Stimulated activated CD4-positive, alpha-beta T cell treated with anti-CD3 and anti-CD28 coated beads, Interleukin-1b, Interleukin-23, amount 100 ng/mL, for 48 hours (primary cell): ENCODE data around the gene ERAL1.
A peak's percentile ranks its signal among the peaks of the same experiment; 100 is the strongest.
"Not testable (repeated sequence)": the region's sequence is repeated elsewhere in the genome, so short reads cannot be mapped to it uniquely, and the experiment has no call there.

Experiments
- DNase-seq: peaks from one replicate; pipeline ENCODE4 v3.0.0-alpha.2; 2020

ERAL1 gene

GRCh38 chr17:28854457-28855335, at the start of gene ERAL1:
TSS of gene ERAL1 (plus strand) at chr17:28855016. CDS start at chr17:28855035, 19 bp downstream.
- peak; percentile 86 for DNase-seq

- DNase-seq = no peak
Observed at GRCh38 chr17:28807925-28808634, 46.7 kb upstream of the ERAL1 start.

- DNase-seq = no peak
Observed at GRCh38 chr17:28810437-28810836, 44.4 kb upstream of the ERAL1 start.

GRCh38 chr17:28811651-28812090, 43.1 kb upstream of the ERAL1 start:
- DNase-seq = no peak

GRCh38 chr17:28812091-28812747, 42.6 kb upstream of the ERAL1 start:
- DNase-seq = peak; percentile 97

GRCh38 chr17:28812748-28813377, 42.0 kb upstream of the ERAL1 start:
- DNase-seq = no peak

- no peak for DNase-seq
Observed at GRCh38 chr17:28816540-28816939, 38.3 kb upstream of the ERAL1 start.

- DNase-seq = no peak
Observed at GRCh38 chr17:28818819-28819221, 36.0 kb upstream of the ERAL1 start.

GRCh38 chr17:28819582-28819981, 35.2 kb upstream of the ERAL1 start:
- no peak for DNase-seq

GRCh38 chr17:28827672-28828071, 27.1 kb upstream of the ERAL1 start:
- DNase-seq = no peak

- no peak for DNase-seq
Observed at GRCh38 chr17:28828294-28829040, 26.3 kb upstream of the ERAL1 start.

- no peak for DNase-seq
Observed at GRCh38 chr17:28834420-28834819, 20.4 kb upstream of the ERAL1 start.

- DNase-seq = not testable (repeated sequence)
Observed at GRCh38 chr17:28836541-28836940, 18.3 kb upstream of the ERAL1 start.

- no peak for DNase-seq
Observed at GRCh38 chr17:28839221-28839620, 15.6 kb upstream of the ERAL1 start.

- DNase-seq = no peak
Observed at GRCh38 chr17:28841901-28842281, 12.9 kb upstream of the ERAL1 start.

- DNase-seq = peak; percentile 90
Observed at GRCh38 chr17:28842282-28843012, 12.4 kb upstream of the ERAL1 start, which contains the start of gene FAM222B. TSS of gene FAM222B (minus strand) at chr17:28842790. CDS start at chr17:28766667, 76,123 bp downstream.

GRCh38 chr17:28843816-28844148, 11.0 kb upstream of the ERAL1 start:
- no peak for DNase-seq

GRCh38 chr17:28846231-28846630, 8.6 kb upstream of the ERAL1 start:
- DNase-seq = no peak

- DNase-seq = not testable (repeated sequence)
Observed at GRCh38 chr17:28846699-28847098, 8.1 kb upstream of the ERAL1 start.

GRCh38 chr17:28848667-28849066, 6.1 kb upstream of the ERAL1 start:
- DNase-seq = peak; percentile 66

- DNase-seq = no peak
Observed at GRCh38 chr17:28849281-28849680, 5.5 kb upstream of the ERAL1 start.

GRCh38 chr17:28853295-28853694, 1.5 kb upstream of the ERAL1 start:
- DNase-seq = no peak
